Neural progenitor cell (in vitro differentiated cells): ENCODE data around the gene PNPT1. TPM values are rescaled to one million over a fixed set of nuclear protein-coding genes. Genes with fewer than 3 reads are reported as not detected.

Experiments
- DNase-seq: peaks from one replicate; pipeline ENCODE4 v3.0.0-alpha.2; 2016; ENCODE audit warnings: low spot score
- H2AFZ ChIP-seq: fragments of 200-600 bp; sonication (generic); replicated peaks from 2 replicates; pipeline ENCODE4 v1.6.1; 2016; ENCODE audit warnings: antibody characterized with exemption
- H3F3A ChIP-seq: fragments of 200-600 bp; sonication (generic); 2 replicates; pipeline ENCODE4 v1.6.1; 2016; ENCODE audit warnings: antibody characterized with exemption, low read depth
- H3K27ac ChIP-seq: fragments of 200-600 bp; sonication (generic); 2 replicates; pipeline ENCODE4 v1.5.1; 2016; ENCODE audit warnings: mild to moderate bottlenecking
- H3K27me3 ChIP-seq: fragments of 200-600 bp; sonication (generic); 2 replicates; pipeline ENCODE4 v1.6.1; 2016; ENCODE audit warnings: mild to moderate bottlenecking, moderate library complexity
- H3K36me3 ChIP-seq: fragments of 200-600 bp; sonication (generic); 2 replicates; pipeline ENCODE4 v1.5.1; 2016
- H3K4me1 ChIP-seq: fragments of 200-600 bp; sonication (generic); 2 replicates; pipeline ENCODE4 v1.6.1; 2016; ENCODE audit warnings: mixed run types
- H3K4me2 ChIP-seq: fragments of 200-600 bp; sonication (generic); 2 replicates; pipeline ENCODE4 v1.6.1; 2016
- H3K4me3 ChIP-seq: fragments of 200-600 bp; sonication (generic); 2 replicates; pipeline ENCODE4 v1.5.1; 2016
- H3K79me2 ChIP-seq: fragments of 200-600 bp; sonication (generic); 2 replicates; pipeline ENCODE4 v1.6.1; 2016; ENCODE audit warnings: low read depth
- H3K9ac ChIP-seq: fragments of 200-600 bp; sonication (generic); 2 replicates; pipeline ENCODE4 v1.6.1; 2016
- H3K9me3 ChIP-seq: fragments of 200-600 bp; sonication (generic); 2 replicates; pipeline ENCODE4 v1.5.1; 2016; ENCODE audit warnings: low read depth
- H4K20me1 ChIP-seq: fragments of 200-600 bp; sonication (generic); 2 replicates; pipeline ENCODE4 v1.6.1; 2016; ENCODE audit warnings: low read depth
- H3K27ac Mint-ChIP-seq: 3 replicates; pipeline ENCODE4 v1.8.0; 2021; ENCODE audit warnings: mixed read lengths
- H3K27me3 Mint-ChIP-seq: 2 replicates; pipeline ENCODE4 v1.8.0; 2022; ENCODE audit warnings: low read depth, mild to moderate bottlenecking, inconsistent platforms, moderate library complexity, mixed read lengths; ENCODE audit not compliant: insufficient read depth
- H3K36me3 Mint-ChIP-seq: 3 replicates; pipeline ENCODE4 v1.8.0; 2021; ENCODE audit warnings: mixed read lengths
- H3K4me1 Mint-ChIP-seq: 3 replicates; pipeline ENCODE4 v1.8.0; 2021; ENCODE audit warnings: mixed read lengths
- H3K4me3 Mint-ChIP-seq: 3 replicates; pipeline ENCODE4 v1.8.0; 2021; ENCODE audit warnings: mild to moderate bottlenecking, moderate library complexity, mixed read lengths
- H3K9me3 Mint-ChIP-seq: 3 replicates; pipeline ENCODE4 v1.8.0; 2020; ENCODE audit warnings: mixed read lengths
- EZH2 ChIP-seq: fragments of 200-600 bp; sonication (generic); IDR thresholded peaks from 2 replicates; pipeline ENCODE4 v1.6.1; 2017; ENCODE audit warnings: antibody characterized with exemption, mild to moderate bottlenecking, moderate library complexity
- EZH2phosphoT487 ChIP-seq: fragments of 200-600 bp; sonication (generic); IDR thresholded peaks from 2 replicates; pipeline ENCODE4 v1.6.1; 2017; ENCODE audit warnings: antibody characterized with exemption
- total RNA-seq: library from RNA; depleted of rRNA; stranded (reverse); fragments of >200 nt; gene quantifications from 2 replicates; pipeline ENCODE4 v1.2.3, GENCODE V29; 2015; ENCODE audit warnings: low replicate concordance
- TF ChIP-seq, protein P1 (sequence below): fragments of 200-600 bp; sonication (generic); IDR thresholded peaks from 2 replicates; pipeline ENCODE4 v1.5.1; 2017; ENCODE audit warnings: antibody characterized with exemption, mild to moderate bottlenecking

Gene PNPT1
- total RNA-seq, 1 donor from 2014 or later: 33.5 TPM

- no peaks in the 10 kb centered on the region for H3K9me3 Mint-ChIP-seq
- peaks cover 5% of the 10 kb centered on the region for H3K36me3 ChIP-seq
These were observed 85.9 kb downstream of the PNPT1 start for GRCh38 chr2:55607717-55608116.

DNA sequence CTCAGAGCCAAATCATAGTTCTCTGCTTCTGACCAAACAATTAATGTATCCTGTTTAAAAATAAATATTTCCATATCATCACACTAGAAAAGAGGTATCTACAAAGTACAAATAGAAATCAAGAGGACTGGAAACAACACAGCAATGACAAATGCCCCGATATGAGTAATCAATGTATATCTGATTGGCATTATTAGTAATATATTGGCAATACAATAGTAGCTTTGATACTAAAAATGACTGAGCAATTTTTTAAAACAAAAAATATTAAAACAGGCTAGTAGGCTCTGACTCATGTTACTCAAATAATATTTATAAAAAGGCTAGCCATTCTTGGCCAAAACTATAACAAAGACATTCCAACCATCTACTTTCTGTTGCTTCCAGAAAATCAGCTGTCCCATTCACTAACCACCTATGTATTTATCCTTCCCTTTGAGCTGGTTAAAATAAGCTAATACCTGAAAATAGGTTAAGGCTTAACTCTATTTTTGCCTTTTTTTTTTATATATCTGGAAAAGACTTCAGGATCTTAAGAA is 89.5 kb downstream of the PNPT1 start:
- Histone ChIP-seq H3K9me3 (no peaks in the 10 kb centered on the region), H2AFZ (no peak overlapping the region), H3K79me2 (peaks cover 65% of the 10 kb centered on the region), H3F3A (no peaks in the 10 kb centered on the region), H3K4me3 (no peak overlapping the region), H3K27ac (no peak overlapping the region), H3K36me3 (no peaks in the 10 kb centered on the region), H3K27me3 (no peaks in the 10 kb centered on the region), H4K20me1 (peaks cover 9% of the 10 kb centered on the region), H3K4me1 (no peaks in the 10 kb centered on the region), H3K9ac (no peak overlapping the region), H3K4me2 (no peak overlapping the region)
- TF ChIP-seq EZH2phosphoT487 (no peak), EZH2 (no peak)
- TF ChIP-seq, protein P1, sequence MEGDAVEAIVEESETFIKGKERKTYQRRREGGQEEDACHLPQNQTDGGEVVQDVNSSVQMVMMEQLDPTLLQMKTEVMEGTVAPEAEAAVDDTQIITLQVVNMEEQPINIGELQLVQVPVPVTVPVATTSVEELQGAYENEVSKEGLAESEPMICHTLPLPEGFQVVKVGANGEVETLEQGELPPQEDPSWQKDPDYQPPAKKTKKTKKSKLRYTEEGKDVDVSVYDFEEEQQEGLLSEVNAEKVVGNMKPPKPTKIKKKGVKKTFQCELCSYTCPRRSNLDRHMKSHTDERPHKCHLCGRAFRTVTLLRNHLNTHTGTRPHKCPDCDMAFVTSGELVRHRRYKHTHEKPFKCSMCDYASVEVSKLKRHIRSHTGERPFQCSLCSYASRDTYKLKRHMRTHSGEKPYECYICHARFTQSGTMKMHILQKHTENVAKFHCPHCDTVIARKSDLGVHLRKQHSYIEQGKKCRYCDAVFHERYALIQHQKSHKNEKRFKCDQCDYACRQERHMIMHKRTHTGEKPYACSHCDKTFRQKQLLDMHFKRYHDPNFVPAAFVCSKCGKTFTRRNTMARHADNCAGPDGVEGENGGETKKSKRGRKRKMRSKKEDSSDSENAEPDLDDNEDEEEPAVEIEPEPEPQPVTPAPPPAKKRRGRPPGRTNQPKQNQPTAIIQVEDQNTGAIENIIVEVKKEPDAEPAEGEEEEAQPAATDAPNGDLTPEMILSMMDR: no peak
- no peak for DNase-seq
- Mint-ChIP-seq H3K36me3 (peaks cover 9% of the 10 kb centered on the region), H3K27me3 (no peaks in the 10 kb centered on the region), H3K4me3 (no peak overlapping the region), H3K27ac (no peak overlapping the region), H3K4me1 (no peaks in the 10 kb centered on the region), H3K9me3 (no peaks in the 10 kb centered on the region)

More at GRCh38 chr2:55607717-55608116, 85.9 kb downstream of the PNPT1 start:
- no peaks in the 10 kb centered on the region for H3K4me1 ChIP-seq
- no peaks in the 10 kb centered on the region for H3K27me3 ChIP-seq
- no peaks in the 10 kb centered on the region for H3F3A ChIP-seq
- Mint-ChIP-seq H3K4me1 (no peaks in the 10 kb centered on the region), H3K27ac (no peak overlapping the region), H3K36me3 (peaks cover 10% of the 10 kb centered on the region), H3K4me3 (no peak overlapping the region), H3K27me3 (no peaks in the 10 kb centered on the region)
- DNase-seq: no peak
- H4K20me1 ChIP-seq: peaks cover 6% of the 10 kb centered on the region
- TF ChIP-seq EZH2 (no peak), EZH2phosphoT487 (no peak)
- TF ChIP-seq, protein P1: no peak
- peaks cover 65% of the 10 kb centered on the region for H3K79me2 ChIP-seq
- no peak overlapping the region for H3K4me2 ChIP-seq
- H2AFZ ChIP-seq: no peak overlapping the region
- H3K9ac ChIP-seq: no peak overlapping the region
- H3K9me3 ChIP-seq: no peaks in the 10 kb centered on the region
- H3K27ac ChIP-seq: no peak overlapping the region
- H3K4me3 ChIP-seq: no peak overlapping the region

DNA sequence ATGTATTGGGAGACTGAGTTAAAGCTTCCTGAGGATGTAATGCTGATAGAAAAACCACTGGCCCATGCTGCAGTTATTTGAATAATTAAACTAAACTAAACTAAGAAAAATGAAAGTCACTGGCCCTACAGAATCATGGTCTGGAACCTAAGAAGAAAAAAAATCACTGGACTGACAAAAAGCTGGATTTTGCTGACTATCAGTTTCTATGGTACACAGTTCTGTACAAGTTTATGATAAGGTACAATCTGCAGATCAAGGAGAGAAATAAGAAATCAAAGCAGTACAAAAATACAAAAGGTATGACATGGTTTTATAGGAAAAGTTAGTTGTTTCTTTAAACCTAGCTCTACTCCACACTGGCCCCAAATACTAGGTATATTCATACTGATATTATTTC is 91.8 kb downstream of the PNPT1 start:
- Histone ChIP-seq H3K9me3 (no peaks in the 10 kb centered on the region), H2AFZ (no peak overlapping the region), H3F3A (no peaks in the 10 kb centered on the region), H3K4me1 (no peaks in the 10 kb centered on the region), H3K27me3 (no peaks in the 10 kb centered on the region), H3K36me3 (no peaks in the 10 kb centered on the region), H3K79me2 (peaks cover 50% of the 10 kb centered on the region), H3K4me3 (no peak overlapping the region), H3K27ac (no peak overlapping the region), H3K9ac (no peak overlapping the region), H3K4me2 (no peak overlapping the region), H4K20me1 (peaks cover 5% of the 10 kb centered on the region)
- DNase-seq: no peak
- Mint-ChIP-seq H3K4me3 (no peak overlapping the region), H3K36me3 (peaks cover 9% of the 10 kb centered on the region), H3K27ac (no peak overlapping the region), H3K9me3 (no peaks in the 10 kb centered on the region), H3K27me3 (no peaks in the 10 kb centered on the region), H3K4me1 (no peaks in the 10 kb centered on the region)
- TF ChIP-seq, protein P1: no peak
- no peak for TF ChIP-seq EZH2
- no peak for TF ChIP-seq EZH2phosphoT487
